ENCODE data around the gene RFX8. TPM values are rescaled to one million over a fixed set of nuclear protein-coding genes. Genes with fewer than 3 reads are reported as not detected.
"Not testable (repeated sequence)": the region's sequence is repeated elsewhere in the genome, so short reads cannot be mapped to it uniquely, and the experiment has no call there.

Gene RFX8
- total and polyA plus RNA-seq, 5 experiments from 2014 or later: not detected

DNA sequence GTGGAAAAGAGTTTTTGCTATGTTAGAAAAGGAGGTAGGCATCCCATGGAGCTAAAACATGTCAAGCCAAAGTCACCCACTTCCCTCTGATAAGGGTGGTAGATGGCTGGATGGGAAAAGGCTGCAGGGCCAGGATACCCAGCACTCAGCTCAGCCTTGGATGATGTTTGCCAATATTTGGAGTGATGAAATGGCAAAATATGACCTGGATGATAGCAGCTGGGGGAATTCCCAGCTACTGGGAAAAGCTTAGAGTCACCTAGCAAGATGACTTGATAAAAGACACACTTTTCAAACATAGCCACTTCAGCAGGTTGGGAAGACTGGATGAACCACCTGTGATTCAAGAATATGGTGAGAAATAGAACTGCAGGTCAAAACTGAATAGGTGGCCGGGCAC lies 10.1 kb downstream of the RFX8 start:
- no peak overlapping the region for H3K4me3 Mint-ChIP-seq
- ATAC-seq: no peak
- H3K9me3 Mint-ChIP-seq: no peaks in the 10 kb centered on the region

DNA sequence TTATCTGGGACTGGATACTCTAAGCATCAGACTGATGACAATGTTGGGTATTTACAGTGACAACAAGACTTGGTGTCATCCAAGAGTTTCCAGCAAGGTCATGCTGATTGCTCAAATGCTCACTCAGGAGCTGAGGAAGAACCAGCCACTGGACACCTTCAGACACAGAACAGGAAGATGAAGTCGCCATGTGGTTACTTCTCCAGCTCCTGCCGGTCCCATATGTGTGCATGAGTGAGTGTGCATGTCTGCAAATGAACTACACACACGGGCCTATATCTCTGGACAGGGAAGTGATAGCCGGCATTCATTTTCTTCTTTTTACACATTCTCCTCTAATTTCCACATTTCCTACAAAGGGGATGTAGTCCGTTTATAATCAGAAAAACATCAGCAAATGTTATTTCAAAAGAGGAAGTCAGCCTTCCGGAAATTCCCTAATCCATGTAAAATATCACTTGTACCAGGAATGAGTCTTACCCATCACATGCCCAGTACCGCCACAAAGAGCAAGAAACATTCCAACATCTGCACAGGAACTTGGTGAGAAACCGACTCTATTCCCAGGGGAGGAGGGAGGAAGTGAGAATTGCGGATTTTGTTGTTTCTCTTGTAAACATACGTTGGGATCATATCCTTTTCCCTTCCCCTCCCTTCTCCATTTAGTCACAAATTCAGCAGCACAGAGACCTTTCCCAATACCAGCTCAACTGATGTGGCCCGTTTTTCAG lies 10.8 kb downstream of the RFX8 start:
- Mint-ChIP-seq H3K27me3 (peaks cover 0 to 6% (median 0%) of the 10 kb centered on the region in 5 donors), H3K36me3 (no peaks in the 10 kb centered on the region), H3K9me3 (no peaks in the 10 kb centered on the region), H3K27ac (no peak overlapping the region), H3K4me1 (peaks cover 0 to 4% (median 0%) of the 10 kb centered on the region in 4 donors), H3K4me3 (no peak overlapping the region)
- no peak for ATAC-seq
- DNase-seq: no peak
- POLR2A ChIA-PET: no interaction called here

More for the DNA sequence above, 10.1 kb downstream of the RFX8 start:
- Mint-ChIP-seq H3K27me3 (peaks cover 0 to 6% (median 0%) of the 10 kb centered on the region in 5 donors), H3K36me3 (no peaks in the 10 kb centered on the region), H3K4me1 (peaks cover 0 to 4% (median 0%) of the 10 kb centered on the region in 4 donors), H3K27ac (no peak overlapping the region)
- DNase-seq: no peak
- POLR2A ChIA-PET: no interaction called here

- Mint-ChIP-seq H3K36me3 (no peaks in the 10 kb centered on the region), H3K4me3 (no peak overlapping the region), H3K27me3 (peaks cover 0 to 6% (median 0%) of the 10 kb centered on the region in 5 donors), H3K27ac (no peak overlapping the region), H3K9me3 (no peaks in the 10 kb centered on the region), H3K4me1 (peaks cover 0 to 4% (median 0%) of the 10 kb centered on the region in 4 donors)
- ATAC-seq: no peak
- DNase-seq: no peak
- POLR2A ChIA-PET: no interaction called here
Measured at GRCh38 chr2:101463421-101463820, 11.5 kb downstream of the RFX8 start.

DNA sequence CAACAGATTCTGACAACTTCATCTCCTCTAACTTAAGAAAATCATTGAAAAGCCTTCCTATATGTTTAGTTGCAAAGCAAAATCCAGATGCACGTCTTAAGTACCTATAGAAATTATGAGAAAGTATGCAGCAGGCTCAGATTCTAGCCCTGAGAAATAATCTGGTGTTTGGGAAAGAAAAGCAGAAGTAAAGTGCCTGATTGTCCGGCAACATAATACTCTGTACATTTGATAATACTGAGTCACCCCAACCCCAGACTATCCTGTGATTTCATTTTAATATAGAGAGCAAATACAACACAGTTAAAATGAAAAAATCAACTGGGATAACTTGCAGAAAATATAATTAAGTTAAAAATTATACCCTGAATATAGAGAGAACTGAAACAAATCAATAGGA lies 13.5 kb downstream of the RFX8 start:
- Mint-ChIP-seq H3K27ac (no peak overlapping the region), H3K27me3 (peaks cover 0 to 6% (median 0%) of the 10 kb centered on the region in 5 donors), H3K9me3 (peaks cover 0 to 2% (median 0%) of the 10 kb centered on the region in 9 donors), H3K4me3 (no peak overlapping the region), H3K36me3 (no peaks in the 10 kb centered on the region), H3K4me1 (peaks cover 0 to 2% (median 0%) of the 10 kb centered on the region in 4 donors)
- ATAC-seq (no peak), DNase-seq (no peak)
- POLR2A ChIA-PET: no interaction called here

- POLR2A ChIA-PET, H3K4me3 Mint-ChIP-seq: not testable (repeated sequence)
Measured at GRCh38 chr2:101454408-101454807, 20.5 kb downstream of the RFX8 start.

GRCh38 chr2:101450965-101451364 lies 23.9 kb downstream of the RFX8 start:
- H3K27ac Mint-ChIP-seq: no peak overlapping the region
- peaks cover 0 to 5% (median 0%) of the 10 kb centered on the region in 4 donors for H3K4me1 Mint-ChIP-seq
- H3K36me3 Mint-ChIP-seq: no peaks in the 10 kb centered on the region
- ATAC-seq: no peak
- no peak overlapping the region for H3K4me3 Mint-ChIP-seq
- peaks cover 0 to 7% (median 0%) of the 10 kb centered on the region in 5 donors for H3K27me3 Mint-ChIP-seq
- DNase-seq: no peak
- POLR2A ChIA-PET: no interaction called here
- peaks cover 0 to 5% (median 0%) of the 10 kb centered on the region in 9 donors for H3K9me3 Mint-ChIP-seq

More at GRCh38 chr2:101454408-101454807, 20.5 kb downstream of the RFX8 start:
- not testable (repeated sequence) for H3K9me3 Mint-ChIP-seq, DNase-seq, H3K27me3 Mint-ChIP-seq, H3K4me1 Mint-ChIP-seq, H3K27ac Mint-ChIP-seq, H3K36me3 Mint-ChIP-seq, ATAC-seq

GRCh38 chr2:101446869-101447268 lies 28.0 kb downstream of the RFX8 start:
- Mint-ChIP-seq H3K9me3 (peaks cover 0 to 19% (median 9%) of the 10 kb centered on the region in 9 donors), H3K4me1 (peaks cover 4 to 13% (median 8%) of the 10 kb centered on the region in 4 donors), H3K4me3 (no peak overlapping the region), H3K27me3 (peaks cover 0 to 7% (median 3%) of the 10 kb centered on the region in 5 donors), H3K27ac (no peak overlapping the region), H3K36me3 (peaks cover 0 to 10% (median 5%) of the 10 kb centered on the region in 3 donors)
- ATAC-seq (no peak), DNase-seq (no peak)
- POLR2A ChIA-PET: no interaction called here

DNA sequence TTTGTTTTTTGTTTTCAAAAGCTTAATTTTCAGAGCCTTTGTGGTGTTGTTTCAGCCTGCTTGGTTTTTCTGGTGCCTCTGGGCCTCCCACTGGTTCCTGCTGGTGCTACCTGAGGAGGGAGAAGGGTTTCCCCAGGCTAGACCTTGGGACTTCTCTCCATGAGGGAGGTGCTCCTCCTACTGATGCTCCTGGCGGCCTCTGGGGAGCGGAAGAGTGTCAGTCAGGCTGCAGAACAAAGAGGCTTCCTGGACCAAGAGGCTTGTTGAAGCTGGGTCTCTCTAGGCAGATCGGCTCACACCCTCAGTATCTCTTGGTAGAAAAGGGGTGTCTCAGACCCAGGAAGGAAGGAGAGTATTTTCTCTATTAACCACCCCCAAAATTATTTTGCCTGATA lies 32.2 kb downstream of the RFX8 start:
- peaks cover 0 to 19% (median 9%) of the 10 kb centered on the region in 9 donors for H3K9me3 Mint-ChIP-seq
- POLR2A ChIA-PET: no interaction called here
- DNase-seq (no peak), ATAC-seq (no peak)
- H3K4me1 Mint-ChIP-seq: peaks cover 5 to 14% (median 12%) of the 10 kb centered on the region in 4 donors
- H3K36me3 Mint-ChIP-seq: peaks cover 0 to 10% (median 5%) of the 10 kb centered on the region in 3 donors
- H3K4me3 Mint-ChIP-seq: no peak overlapping the region
- peaks cover 0 to 3% (median 0%) of the 10 kb centered on the region in 5 donors for H3K27me3 Mint-ChIP-seq
- H3K27ac Mint-ChIP-seq: peak overlapping the region in 2 of 10 donors; percentile 20 to 51

DNA sequence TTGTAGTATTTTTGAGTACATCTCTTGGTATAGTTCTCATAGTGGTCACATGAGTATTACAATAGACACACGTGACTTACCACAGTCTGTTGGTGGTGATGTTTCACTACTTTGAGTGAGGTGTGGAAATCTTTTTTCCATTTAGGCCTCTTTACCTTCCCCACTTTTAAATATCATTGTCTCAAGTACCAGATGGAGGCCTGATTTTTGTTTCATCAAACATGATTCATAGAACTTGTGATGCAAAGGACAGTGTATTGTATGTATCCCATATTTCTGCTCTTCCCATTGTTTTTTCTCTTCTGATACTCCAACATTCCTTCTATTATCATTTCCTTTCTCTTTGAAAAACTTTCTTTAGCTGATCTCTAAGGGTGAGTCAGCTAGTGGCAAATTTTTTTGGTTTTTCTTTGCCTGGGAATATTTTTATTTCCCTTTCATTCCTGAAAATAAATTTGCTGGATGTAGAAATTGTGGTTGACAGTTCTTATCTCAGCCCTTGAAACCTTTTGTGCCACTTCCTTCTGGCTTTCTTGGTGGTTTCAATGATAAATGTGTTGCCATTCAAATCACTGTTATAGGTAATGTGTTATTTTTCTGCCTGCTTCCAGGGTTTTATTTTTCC lies 32.8 kb downstream of the RFX8 start:
- Mint-ChIP-seq H3K4me3 (no peak overlapping the region), H3K36me3 (peaks cover 0 to 10% (median 5%) of the 10 kb centered on the region in 3 donors), H3K27me3 (peaks cover 0 to 3% (median 0%) of the 10 kb centered on the region in 5 donors), H3K27ac (peak overlapping the region in 2 of 10 donors; percentile 5 to 51), H3K4me1 (peaks cover 5 to 14% (median 12%) of the 10 kb centered on the region in 4 donors), H3K9me3 (peaks cover 0 to 18% (median 9%) of the 10 kb centered on the region in 9 donors)
- POLR2A ChIA-PET: no interaction called here
- ATAC-seq (no peak), DNase-seq (no peak)

DNA sequence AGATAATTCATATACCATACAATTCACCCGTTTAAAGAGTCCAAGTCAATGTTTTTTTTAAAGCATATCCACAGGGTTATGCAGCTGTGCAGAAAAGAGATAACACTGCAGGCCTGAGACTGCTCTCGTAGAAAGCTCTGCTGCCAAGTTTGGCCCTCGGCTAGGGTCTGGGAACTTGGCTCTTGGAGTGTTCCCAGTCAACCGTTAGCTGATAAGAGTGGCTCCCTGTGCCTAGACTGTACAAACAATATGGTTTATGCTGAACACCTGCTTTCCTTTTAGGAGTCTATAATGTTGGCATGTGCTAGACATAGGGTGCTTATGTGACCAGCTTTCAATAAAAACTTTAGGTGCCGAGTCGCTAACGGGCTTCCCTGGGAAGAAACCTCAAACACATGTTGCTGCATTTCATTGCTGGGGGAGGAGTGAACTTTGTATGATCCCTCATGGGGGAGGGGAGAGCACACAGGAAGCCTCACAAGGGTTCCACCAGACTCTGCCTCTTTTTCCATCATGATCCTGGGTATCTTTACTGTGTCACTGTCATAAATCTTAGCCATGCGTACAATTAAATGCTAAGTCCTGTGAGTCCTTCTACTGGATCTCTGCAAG lies 34.7 kb downstream of the RFX8 start:
- H3K27ac Mint-ChIP-seq: peak overlapping the region in 1 of 10 donors; percentile 40
- H3K4me3 Mint-ChIP-seq: no peak overlapping the region
- H3K36me3 Mint-ChIP-seq: peaks cover 0 to 9% (median 4%) of the 10 kb centered on the region in 3 donors
- peaks cover 0 to 17% (median 9%) of the 10 kb centered on the region in 9 donors for H3K9me3 Mint-ChIP-seq
- peaks cover 0 to 3% (median 0%) of the 10 kb centered on the region in 5 donors for H3K27me3 Mint-ChIP-seq
- ATAC-seq: no peak
- POLR2A ChIA-PET: no interaction called here
- peaks cover 5 to 13% (median 10%) of the 10 kb centered on the region in 4 donors for H3K4me1 Mint-ChIP-seq
- no peak for DNase-seq

- ATAC-seq (no peak), DNase-seq (no peak)
- no peak overlapping the region for H3K27ac Mint-ChIP-seq
- POLR2A ChIA-PET: no interaction called here
- H3K9me3 Mint-ChIP-seq: peaks cover 0 to 12% (median 7%) of the 10 kb centered on the region in 9 donors
- H3K36me3 Mint-ChIP-seq: peaks cover 0 to 5% (median 0%) of the 10 kb centered on the region in 3 donors
- H3K4me3 Mint-ChIP-seq: no peak overlapping the region
- no peaks in the 10 kb centered on the region for H3K27me3 Mint-ChIP-seq
- H3K4me1 Mint-ChIP-seq: peaks cover 5 to 13% (median 10%) of the 10 kb centered on the region in 4 donors
Measured at GRCh38 chr2:101439716-101440115, 35.2 kb downstream of the RFX8 start.

GRCh38 chr2:101438555-101438954 lies 36.4 kb downstream of the RFX8 start:
- H3K9me3 Mint-ChIP-seq, ATAC-seq, H3K27me3 Mint-ChIP-seq, H3K4me3 Mint-ChIP-seq, DNase-seq, POLR2A ChIA-PET, H3K36me3 Mint-ChIP-seq, H3K27ac Mint-ChIP-seq: not testable (repeated sequence)
- peaks cover 5 to 13% (median 10%) of the 10 kb centered on the region in 4 donors for H3K4me1 Mint-ChIP-seq
